GM18502 (cell line): ENCODE data around the gene SV2B.

Experiments used
- ATAC-seq: cut with Tn5 transposase; IDR thresholded peaks from one replicate; pipeline ENCODE4 v1.9.1; 2021; ENCODE audit warnings: mild to moderate bottlenecking; ENCODE audit not compliant: unreplicated experiment, poor library complexity

SV2B gene

GRCh38 chr15:91182101-91182500 lies 82.0 kb downstream of the SV2B start:
- no peak for ATAC-seq

DNA sequence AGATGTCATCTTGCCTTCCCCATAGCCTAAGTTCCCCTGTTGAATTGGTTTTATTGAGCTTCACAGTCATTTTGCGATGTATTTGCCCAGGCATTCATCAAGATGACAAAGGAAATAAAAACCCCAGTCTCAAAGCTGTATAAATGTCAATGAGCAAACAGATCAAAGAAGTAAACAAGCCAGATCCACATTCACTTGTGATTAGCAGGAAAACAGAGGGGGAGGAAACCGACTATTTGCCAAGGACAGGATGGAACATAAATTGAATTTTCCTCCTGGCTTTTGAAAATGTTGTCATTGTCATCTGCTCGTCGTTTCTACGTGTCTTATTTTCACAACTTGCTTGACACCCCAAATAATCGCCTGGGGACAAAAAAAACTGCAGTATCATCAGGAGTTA lies 83.5 kb downstream of the SV2B start:
- ATAC-seq: no peak

DNA sequence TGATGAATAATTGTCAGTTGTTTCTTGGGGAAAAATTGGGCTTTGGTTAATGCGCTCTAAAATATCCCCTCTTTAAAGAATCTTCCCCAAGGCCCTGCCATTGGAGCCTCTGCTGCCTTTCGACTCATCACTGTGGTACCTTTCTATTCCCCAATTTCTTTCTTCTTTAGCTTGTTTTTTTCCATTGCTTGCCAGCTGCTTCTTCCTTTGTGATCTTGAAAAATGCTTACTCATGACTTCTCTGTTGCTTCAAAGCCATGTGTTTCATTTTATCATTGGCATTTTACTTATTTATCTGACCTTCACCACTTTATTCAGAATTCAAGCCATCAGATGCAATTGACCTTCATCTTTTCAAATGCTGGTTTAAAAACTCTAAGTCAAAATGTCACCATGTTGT lies 84.4 kb downstream of the SV2B start:
- no peak for ATAC-seq

DNA sequence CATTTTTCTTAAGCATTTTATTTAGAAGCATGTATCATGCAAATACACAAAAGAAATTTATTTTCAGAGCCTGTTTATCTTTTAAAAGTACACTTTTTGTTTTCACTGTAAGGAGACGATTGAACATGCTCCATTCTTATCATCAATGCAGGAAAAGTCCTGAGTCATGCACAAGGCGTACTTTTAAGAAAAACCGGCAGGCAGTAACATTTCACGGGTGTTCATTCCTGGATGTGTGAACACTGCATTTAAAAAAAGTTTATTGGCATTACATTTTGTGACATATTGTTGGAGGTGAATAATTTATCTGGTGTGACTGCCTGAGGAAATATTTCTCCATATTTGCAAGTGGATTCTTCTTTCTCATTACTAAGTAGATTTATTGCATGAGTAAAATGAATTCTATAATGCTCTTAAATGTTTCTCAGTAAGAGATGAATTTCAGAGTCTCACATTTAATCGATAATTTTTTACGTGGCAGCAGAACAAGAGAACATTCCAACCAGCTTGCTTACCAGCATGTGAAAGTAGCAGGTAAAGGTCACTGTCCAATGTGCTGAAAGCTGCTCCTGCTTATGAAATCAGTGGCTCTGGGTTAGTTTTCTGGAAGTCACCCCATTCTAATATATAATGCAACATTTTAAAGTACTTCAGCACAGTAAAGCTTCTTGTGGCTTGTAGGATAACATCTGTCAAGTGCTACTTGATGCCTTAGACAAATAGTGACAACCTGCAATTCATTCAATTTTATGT lies 87.0 kb downstream of the SV2B start:
- ATAC-seq: no peak

- no peak for ATAC-seq
Measured at GRCh38 chr15:91192285-91192684, 92.2 kb downstream of the SV2B start.

- no peak for ATAC-seq
Measured at GRCh38 chr15:91192690-91193377, 92.8 kb downstream of the SV2B start.

- ATAC-seq: no peak
Measured at GRCh38 chr15:91193378-91193720, 93.3 kb downstream of the SV2B start.

- no peak for ATAC-seq
Measured at GRCh38 chr15:91196127-91196526, 96.1 kb downstream of the SV2B start.

DNA sequence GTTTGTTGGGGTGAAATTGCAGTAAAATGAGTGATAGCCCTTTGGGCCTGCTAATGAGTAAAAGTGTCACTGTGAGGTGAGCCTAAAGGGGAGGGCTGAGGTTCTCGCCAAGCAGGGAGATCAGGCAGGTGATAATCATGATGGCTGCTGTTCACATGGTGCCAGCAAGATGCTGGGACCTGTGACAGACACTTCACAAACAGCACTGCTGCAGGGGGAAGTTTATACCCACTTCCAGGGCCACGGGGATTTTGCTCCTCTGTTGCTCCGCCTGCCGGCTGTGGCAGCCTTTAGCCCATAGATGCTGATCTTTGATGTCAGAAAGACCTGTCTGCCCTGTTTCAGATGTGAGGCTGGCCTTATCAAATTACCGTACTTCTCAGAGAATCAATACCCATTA lies 96.7 kb downstream of the SV2B start:
- ATAC-seq: no peak

- ATAC-seq: no peak
Measured at GRCh38 chr15:91199511-91199910, 99.5 kb downstream of the SV2B start.

DNA sequence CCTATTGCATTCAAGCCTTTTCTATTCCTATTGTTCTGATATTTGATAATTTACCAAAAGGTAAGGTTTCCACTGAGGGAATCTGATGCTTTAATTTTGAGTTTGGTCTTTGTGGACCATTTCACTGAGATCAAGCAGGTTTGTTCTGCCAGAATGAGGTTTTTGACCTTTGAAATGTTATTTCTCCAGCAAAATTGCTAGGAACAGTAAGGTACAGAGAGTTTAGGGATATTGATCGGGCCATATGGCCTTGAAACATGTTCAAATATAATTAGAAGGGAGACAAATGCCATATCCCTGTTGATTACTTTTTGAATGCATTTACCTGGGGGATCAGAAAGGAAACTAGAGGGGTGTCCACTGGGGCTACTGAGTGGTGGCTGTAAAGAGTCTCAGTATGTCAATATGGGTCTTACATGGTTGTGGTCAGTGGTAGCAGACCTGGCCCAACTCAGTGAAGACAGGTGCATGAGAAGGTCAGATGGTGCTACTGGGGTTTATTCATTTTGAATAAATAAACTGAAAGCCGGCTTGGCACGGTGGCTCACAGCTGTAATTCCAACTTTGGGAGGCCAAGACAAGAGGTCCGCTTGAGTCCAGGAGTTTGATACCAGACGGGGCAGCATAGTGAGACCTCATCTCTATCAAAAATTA lies 100.2 kb downstream of the SV2B start:
- ATAC-seq: no peak

- ATAC-seq: no peak
Measured at GRCh38 chr15:91202510-91203102, 102.5 kb downstream of the SV2B start.

DNA sequence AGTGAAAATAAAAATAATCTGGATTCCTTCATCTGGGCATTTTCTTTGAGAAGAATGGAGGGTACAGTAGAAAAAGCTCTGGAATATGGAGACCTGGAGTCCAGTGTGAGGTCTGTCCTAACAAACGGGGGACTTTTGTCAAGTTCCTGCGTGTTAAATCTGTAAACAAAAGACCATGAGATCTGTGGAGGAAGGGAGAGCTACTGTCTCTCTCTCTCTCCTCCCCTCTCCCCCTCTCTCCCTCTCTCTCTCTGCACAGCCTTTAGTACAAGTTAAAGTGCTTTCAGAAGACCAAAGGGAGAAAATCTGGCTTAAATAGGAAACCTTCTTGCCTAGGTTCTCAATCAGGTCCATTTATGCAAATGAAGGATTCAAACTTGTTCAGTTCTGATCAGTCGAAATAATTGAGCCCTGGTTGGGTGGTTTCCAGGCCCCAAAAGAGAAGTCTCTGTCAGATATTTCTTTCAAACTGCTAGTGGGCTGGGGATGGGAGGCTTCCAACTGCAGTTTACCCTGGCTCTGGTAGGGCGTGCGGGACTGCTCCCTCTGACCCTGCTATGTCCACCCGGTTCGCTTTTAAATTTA lies 103.7 kb downstream of the SV2B start:
- no peak for ATAC-seq

- no peak for ATAC-seq
Measured at GRCh38 chr15:91208371-91208770, 108.3 kb downstream of the SV2B start.

GRCh38 chr15:91209318-91209717 lies 109.3 kb downstream of the SV2B start:
- ATAC-seq: no peak

GRCh38 chr15:91209726-91210125 lies 109.7 kb downstream of the SV2B start:
- ATAC-seq: no peak

- no peak for ATAC-seq
Measured at GRCh38 chr15:91214675-91215590, 114.9 kb downstream of the SV2B start.

DNA sequence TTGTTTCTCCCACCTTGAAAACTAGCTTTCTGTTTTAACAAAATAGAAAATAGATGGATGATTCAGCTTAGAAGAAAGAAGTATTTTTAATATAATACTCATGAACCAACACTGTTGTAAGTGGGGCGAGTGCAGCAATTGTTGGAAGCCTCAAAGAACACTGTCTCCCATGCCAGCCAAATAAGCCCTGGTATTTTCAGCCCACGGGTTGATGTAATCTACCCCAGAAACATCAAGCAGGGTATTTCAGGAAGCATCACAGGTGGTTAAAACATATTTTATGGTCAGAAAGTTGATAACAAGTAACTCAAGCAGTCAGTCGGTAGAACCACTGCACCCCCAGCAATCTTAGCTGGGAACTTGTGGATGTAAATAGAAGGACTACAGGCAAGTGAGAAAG lies 115.9 kb downstream of the SV2B start:
- ATAC-seq: no peak

GRCh38 chr15:91219206-91219605 lies 119.1 kb downstream of the SV2B start:
- ATAC-seq: no peak

GRCh38 chr15:91222052-91222451 lies 122.0 kb downstream of the SV2B start:
- no peak for ATAC-seq
